HepG2 (cell line): ENCODE results near the gene AKAP9. TPM values are rescaled to one million over a fixed set of nuclear protein-coding genes. Genes with fewer than 3 reads are reported as not detected.

Experiments
- ATAC-seq: fragments of 200-7000 bp; cut with Tn5 transposase; 3 replicates; pipeline ENCODE4 v1.9.1; 2020; ENCODE audit warnings: mild to moderate bottlenecking, moderate library complexity
- BruUV-seq: library from RNA; stranded (reverse); fragments of 400-500 nt; replicated peaks from 2 replicates; lab custom pipeline; 2021; lab: Mats Ljungman, UMichigan
- CTCF ChIA-PET: fragments of 300-600 bp; formaldehyde crosslinking; extraction: SDS; loops from one replicate; lab custom pipeline; 2021; ENCODE audit warnings: low total read pairs, inconsistent platforms, low intra/inter-chr PET ratio; lab: Yijun Ruan, JAX
- POLR2A ChIA-PET: fragments of 350-600 bp; sonication (Branson Sonifier 250); formaldehyde crosslinking; loops from one replicate; lab custom pipeline; 2020; ENCODE audit warnings: antibody characterized with exemption, inconsistent platforms; lab: Yijun Ruan, JAX
- DNase-seq: peaks from one replicate; pipeline ENCODE4 v3.0.0-alpha.2; 2015; ENCODE audit warnings: low spot score
- FAIRE-seq: peaks from 3 replicates; lab custom pipeline; 2011; peaks lifted over from hg19 to GRCh38; lab: Jason Lieb, UNC
- H2AFZ ChIP-seq: one replicate; pipeline ENCODE4 v1.6.1; 2011; ENCODE audit warnings: low read length, inconsistent platforms
- H3K27ac ChIP-seq: fragments of 300-600 bp; 3 replicates; pipeline ENCODE4 v1.8.0; 2011; ENCODE audit warnings: mixed run types, mild to moderate bottlenecking, mixed read lengths, low read length, inconsistent platforms; ENCODE audit not compliant: insufficient read depth; ENCODE audit errors: extremely low read length
- H3K27me3 ChIP-seq, 2 experiments: fragments of 200-600 bp in 1 of 2; 2 replicates in 1 of 2; 3 replicates in 1 of 2; pipeline versions ENCODE4 v1.6.0 to v1.8.0; 2011; ENCODE audit warnings: low read length in 2 of 2, mild to moderate bottlenecking in 2 of 2, moderate library complexity in 2 of 2, inconsistent platforms in 1 of 2; ENCODE audit not compliant: insufficient read depth in 2 of 2, control insufficient read depth in 1 of 2
- H3K36me3 ChIP-seq, 2 experiments: fragments of 200-600 bp in 1 of 2; replicated peaks in 1 of 2; 2 replicates in 1 of 2; 3 replicates in 1 of 2; pipeline versions ENCODE4 v1.5.1 to v1.8.0; 2011; ENCODE audit warnings: low read length in 2 of 2, inconsistent platforms in 1 of 2; ENCODE audit not compliant: insufficient read depth in 2 of 2, control insufficient read depth in 1 of 2
- H3K4me1 ChIP-seq: 2 replicates; pipeline ENCODE4 v1.5.1; 2012; ENCODE audit warnings: low read length, inconsistent platforms; ENCODE audit not compliant: insufficient read depth
- H3K4me2 ChIP-seq: 2 replicates; pipeline ENCODE4 v1.6.0; 2011; ENCODE audit warnings: low read depth, low read length, inconsistent platforms
- H3K4me3 ChIP-seq, 3 experiments: fragments of 200-600 bp in 1 of 3; sonication (generic), shearing (Covaris generic) in 1 of 3; replicated peaks in 1 of 3; 2 replicates each; pipeline ENCODE4 v1.5.1; 2011 to 2016; ENCODE audit warnings: low read length in 3 of 3, inconsistent platforms in 2 of 3, low read depth in 2 of 3, mild to moderate bottlenecking in 2 of 3, control low read depth in 1 of 3, mixed read lengths in 1 of 3; ENCODE audit not compliant: insufficient read depth in 1 of 3
- H3K79me2 ChIP-seq: one replicate; pipeline ENCODE4 v1.6.1; 2011; ENCODE audit warnings: low read length, inconsistent platforms; ENCODE audit not compliant: insufficient read depth
- H3K9ac ChIP-seq: 2 replicates; pipeline ENCODE4 v1.6.0; 2011; ENCODE audit warnings: mild to moderate bottlenecking, low read depth, low read length, inconsistent platforms; ENCODE audit not compliant: insufficient read depth
- H3K9me3 ChIP-seq: 2 replicates; pipeline ENCODE4 v1.5.1; 2012; ENCODE audit warnings: mild to moderate bottlenecking, low read length
- H4K20me1 ChIP-seq: 2 replicates; pipeline ENCODE4 v1.6.0; 2011; ENCODE audit warnings: inconsistent platforms, mild to moderate bottlenecking, low read length, moderate library complexity; ENCODE audit not compliant: insufficient read depth
- ARID4A ChIP-seq: sonication (generic); formaldehyde crosslinking; IDR thresholded peaks from 2 replicates; pipeline ENCODE4 v1.5.0; 2020; ENCODE audit warnings: mild to moderate bottlenecking, missing genetic modification reagents, borderline replicate concordance
- BHLHE40 ChIP-seq: IDR thresholded peaks from 2 replicates; pipeline ENCODE4 v1.6.1; 2011; ENCODE audit warnings: low read length, improper control_type of control experiment
- BRD4 ChIP-seq: sonication (generic); formaldehyde crosslinking; IDR thresholded peaks from 2 replicates; pipeline ENCODE4 v1.4.0; 2020; ENCODE audit warnings: missing genetic modification reagents
- ERF ChIP-seq: IDR thresholded peaks from 2 replicates; pipeline ENCODE4 v1.6.1; 2018; ENCODE audit warnings: missing biosample characterization, missing genetic modification reagents
- ETS1 ChIP-seq: sonication (generic); formaldehyde crosslinking; IDR thresholded peaks from 2 replicates; pipeline ENCODE4 v1.4.0; 2020; ENCODE audit warnings: missing genetic modification reagents
- JUNB ChIP-seq: sonication (generic); formaldehyde crosslinking; IDR thresholded peaks from 2 replicates; pipeline ENCODE4 v1.8.0; 2022; ENCODE audit warnings: missing genetic modification reagents, mild to moderate bottlenecking, borderline replicate concordance
- NFATC3 ChIP-seq: sonication (generic); formaldehyde crosslinking; IDR thresholded peaks from 2 replicates; pipeline ENCODE4 v1.5.1; 2020; ENCODE audit warnings: mild to moderate bottlenecking, missing genetic modification reagents
- REPIN1 ChIP-seq: sonication (generic); formaldehyde crosslinking; IDR thresholded peaks from 2 replicates; pipeline ENCODE4 v1.8.0; 2022; ENCODE audit warnings: missing genetic modification reagents, low read depth, mild to moderate bottlenecking, borderline replicate concordance
- SALL2 ChIP-seq: sonication (generic); formaldehyde crosslinking; IDR thresholded peaks from 2 replicates; pipeline ENCODE4 v1.8.1; 2023; ENCODE audit warnings: mild to moderate bottlenecking, missing genetic modification reagents, inconsistent platforms
- ZBTB46 ChIP-seq: sonication (generic); formaldehyde crosslinking; IDR thresholded peaks from 2 replicates; pipeline ENCODE4 v1.4.0; 2020; ENCODE audit warnings: mild to moderate bottlenecking, missing genetic modification reagents, borderline replicate concordance
- ZNF12 ChIP-seq: sonication (generic); formaldehyde crosslinking; IDR thresholded peaks from 2 replicates; pipeline ENCODE4 v1.5.0; 2020; ENCODE audit warnings: missing genetic modification reagents
- ZNF260 ChIP-seq: sonication (generic); formaldehyde crosslinking; IDR thresholded peaks from 2 replicates; pipeline ENCODE4 v1.4.0; 2020; ENCODE audit warnings: missing genetic modification reagents, low read depth, mild to moderate bottlenecking, borderline replicate concordance
- ZNF280B ChIP-seq: sonication (generic); formaldehyde crosslinking; IDR thresholded peaks from 2 replicates; pipeline ENCODE4 v1.5.0; 2020; ENCODE audit warnings: missing genetic modification reagents, mild to moderate bottlenecking, borderline replicate concordance
- ZNF446 ChIP-seq: sonication (generic); formaldehyde crosslinking; IDR thresholded peaks from 2 replicates; pipeline ENCODE4 v1.5.0; 2020; ENCODE audit warnings: mild to moderate bottlenecking, missing genetic modification reagents
- whole genome bisulfite sequencing: methylation state at CpG from one replicate; pipeline ENCODE4 v1.1.6; 2017; ENCODE audit warnings: low lambda C conversion rate; 5-methylcytosine and 5-hydroxymethylcytosine counted together
- in situ Hi-C: cut with HindIII; loops from 2 replicates; pipeline ENCODE4 v1.10.0; 2017; ENCODE audit warnings: low pct_unique_long_range_greater_than_20kb; ENCODE audit not compliant: extremely low pct_ligation_motif_present
- intact Hi-C: fragments of 100-400 bp; cut with micrococcal nuclease; formaldehyde crosslinking; loops from one replicate; pipeline ENCODE4 v1.10.0; 2022; ENCODE audit not compliant: unreplicated experiment
- polyA plus RNA-seq, 8 experiments: library from polyadenylated mRNA; depleted of rRNA in 3 of 8; stranded (reverse) in 7 of 8; unstranded in 1 of 8; fragments of >200 nt; fragmentation: Illumina TruSeq in 4 of 8; extraction: Trizol in 4 of 8; gene quantifications; 2 replicates each; pipeline versions ENCODE4 v1.2.1 to v1.2.3, GENCODE V29; 2011 to 2016; ENCODE audit warnings: low read depth in 4 of 8, missing spikeins in 1 of 8, mixed read lengths in 1 of 8; ENCODE audit not compliant: insufficient read depth in 1 of 8
- total RNA-seq, 5 experiments: library from RNA; depleted of rRNA; stranded (reverse); fragments of >200 nt; fragmentation: Illumina TruSeq; extraction: Trizol; gene quantifications; 2 replicates each; pipeline ENCODE4 v1.2.3, GENCODE V29; 2016; ENCODE audit warnings: low read depth in 1 of 5

The AKAP9 gene
- total and polyA plus RNA-seq, 2 of the 13 experiments (the other 11 are each of a cell fraction or from before 2014, with no cell fraction given), result 27.6 to 33.1 TPM

- FAIRE-seq, result no peak
- no peaks in the 10 kb centered on the region; a peak in 1 of 5 replicates for H3K27me3 ChIP-seq
- BruUV-seq, result no TSS peak
- no peaks in the 10 kb centered on the region for H3K9me3 ChIP-seq
- peaks cover 82% of the 10 kb centered on the region for H3K79me2 ChIP-seq
- POLR2A ChIA-PET, result interaction anchor here (0.7 to 1.2 kb wide), 2 partner anchors 14 to 65 kb away, joined by 3 to 5 read pairs; partner anchors contain the start of gene MTERF1
- in situ Hi-C loops (no loop called here), intact Hi-C loops (no loop called here)
- H3K9ac ChIP-seq, result no peak overlapping the region
- CTCF ChIA-PET, result interaction anchor here (0.7 kb wide), 1 partner anchor 14 kb away, joined by 3 read pairs; no protein-coding TSS in a partner anchor
- 45% methylated on average over 2 of the region's 2 CpGs for WGBS
- no peaks in the 10 kb centered on the region; a peak in 1 of 5 replicates for H3K36me3 ChIP-seq
- H3K27ac ChIP-seq, result no peak overlapping the region
- peak overlapping the region; percentile 32; the same call in 1 of the 2 replicates for H3K4me2 ChIP-seq
- H2AFZ ChIP-seq, result no peak overlapping the region
- peaks cover 37% of the 10 kb centered on the region for H4K20me1 ChIP-seq
- peak; percentile 30; the same call in 1 of the 3 replicates for ATAC-seq
- H3K4me1 ChIP-seq, result peaks cover 31% of the 10 kb centered on the region
- peak; percentile 71 for DNase-seq
- no peak overlapping the region for H3K4me3 ChIP-seq
- no peak for TF ChIP-seq NFATC3 (CRISPR knock-in tag)
- TF ChIP-seq ETS1 (CRISPR knock-in tag), result no peak
- TF ChIP-seq ZNF260, result no peak
- TF ChIP-seq ARID4A (CRISPR knock-in tag), result no peak; the same call in 1 of the 2 replicates
- no peak for TF ChIP-seq ZBTB46 (CRISPR knock-in tag)
- TF ChIP-seq JUNB (CRISPR knock-in tag), result no peak
- no peak for TF ChIP-seq ZNF446 (CRISPR knock-in tag)
- no peak for TF ChIP-seq BHLHE40
- no peak for TF ChIP-seq ZNF280B (CRISPR knock-in tag)
- TF ChIP-seq ERF (CRISPR knock-in tag), result no peak
- no peak for TF ChIP-seq REPIN1
- no peak for TF ChIP-seq BRD4 (CRISPR knock-in tag)
- TF ChIP-seq ZNF12, result peak; percentile 37; the same call in 1 of the 2 replicates
- no peak for TF ChIP-seq SALL2
These were observed 4.8 kb downstream of the AKAP9 start for GRCh38 chr7:91945476-91945875.
